Activated CD8-positive, alpha-beta memory T cell treated with anti-CD3 and anti-CD28 coated beads for 24 hours (primary cell): ENCODE results near the gene COL26A1.
"Not testable (repeated sequence)": the region's sequence is repeated elsewhere in the genome, so short reads cannot be mapped to it uniquely, and the experiment has no call there.

Experiments
- DNase-seq: peaks from one replicate; pipeline ENCODE4 v3.0.0-alpha.2; 2020

COL26A1 gene

DNA sequence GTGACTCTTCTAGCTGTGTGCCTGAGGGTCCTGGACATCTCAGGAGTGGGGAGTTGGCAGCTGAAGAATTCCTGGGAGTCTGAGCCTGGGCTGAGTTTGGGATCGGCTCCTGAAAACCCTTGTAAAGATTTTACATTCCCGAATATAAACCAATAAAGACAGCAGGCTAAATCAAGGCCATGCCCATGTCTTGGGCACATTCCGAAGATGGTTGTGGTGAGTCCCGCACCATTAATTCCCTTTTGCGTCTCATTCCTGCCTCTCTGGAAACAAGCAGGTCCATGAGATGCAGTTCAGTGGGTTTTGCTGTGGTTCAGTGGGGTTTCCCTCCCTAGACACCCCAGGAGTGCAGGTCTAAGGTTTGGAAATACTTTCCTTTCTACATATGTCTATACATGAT lies 90.9 kb downstream of the COL26A1 start:
- DNase-seq = no peak

DNA sequence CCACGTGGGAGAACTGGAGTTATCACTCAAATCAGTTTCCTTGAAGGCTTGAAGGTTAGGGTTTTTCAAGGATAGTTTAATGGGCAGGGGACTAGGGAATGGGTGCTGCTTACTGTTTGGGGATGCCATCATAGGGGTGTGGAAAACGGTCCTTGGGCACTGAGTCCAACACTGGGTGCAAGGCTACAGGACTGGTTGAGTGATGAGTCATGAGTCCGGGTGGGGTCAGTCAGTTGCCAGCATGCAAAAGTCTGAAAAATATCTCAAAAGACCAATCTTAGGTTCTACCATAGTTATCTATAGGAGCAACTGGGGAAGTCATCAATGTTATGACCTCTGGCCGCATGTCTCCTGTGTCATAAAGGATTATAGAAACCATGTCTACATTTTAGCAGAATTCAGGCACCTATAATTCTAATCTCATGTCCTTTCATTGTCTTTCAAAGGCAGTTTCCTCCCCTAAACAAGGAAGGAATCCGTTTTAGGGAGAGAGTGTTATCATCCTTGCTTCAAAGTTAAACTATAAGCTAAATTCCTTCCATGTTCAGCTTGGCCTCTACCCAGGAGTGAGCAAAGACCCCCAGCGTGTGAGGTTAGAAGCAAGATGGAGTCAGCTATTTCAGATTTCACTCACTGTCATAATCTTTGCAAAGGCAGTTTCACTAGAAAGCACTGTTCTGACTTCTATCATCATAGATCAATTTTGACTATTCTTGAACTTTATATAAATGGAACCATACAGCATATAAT lies 94.5 kb downstream of the COL26A1 start:
- no peak for DNase-seq

DNA sequence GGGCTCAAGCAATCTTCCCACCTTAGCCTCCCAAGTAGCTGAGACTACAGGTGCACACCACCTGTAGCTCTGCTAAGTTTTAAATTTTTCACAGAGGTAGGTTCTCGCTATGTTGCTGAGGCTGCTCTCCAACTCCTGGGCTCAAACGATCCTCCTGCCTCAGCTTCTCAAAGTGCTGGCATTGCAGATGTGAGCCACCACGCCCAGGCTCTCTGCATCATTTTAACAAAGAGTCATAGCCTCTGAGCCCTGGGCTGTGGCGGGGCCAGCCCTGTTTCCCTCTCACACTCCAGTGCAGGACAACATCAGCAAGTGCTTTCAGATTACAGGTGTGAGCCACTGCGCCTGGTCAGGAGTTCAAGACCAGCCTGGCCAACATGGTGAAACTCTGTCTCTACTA lies 102.5 kb downstream of the COL26A1 start:
- DNase-seq = no peak

- DNase-seq = no peak
Measured at GRCh38 chr7:101465576-101466196, 103.0 kb downstream of the COL26A1 start.

DNA sequence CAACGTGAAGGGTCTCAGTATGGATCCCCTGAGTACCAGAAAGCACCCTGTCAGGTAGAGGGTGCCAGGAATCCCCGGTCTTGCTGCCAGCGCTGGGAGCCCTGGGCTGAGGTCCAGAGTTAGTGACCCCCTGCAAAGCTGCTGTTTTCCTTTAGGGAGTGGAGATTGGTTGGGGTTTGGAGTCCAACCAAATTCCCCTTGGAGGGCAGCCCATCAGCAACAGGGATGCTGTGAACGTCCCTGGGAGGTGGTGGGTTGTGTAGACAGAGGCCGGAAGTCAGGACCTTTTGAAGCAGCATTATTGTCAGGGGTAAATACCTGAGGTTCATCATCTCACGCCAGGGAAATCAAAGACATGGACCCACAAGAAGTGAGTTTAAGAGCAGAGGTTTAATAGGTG lies 104.2 kb downstream of the COL26A1 start:
- DNase-seq = no peak

DNA sequence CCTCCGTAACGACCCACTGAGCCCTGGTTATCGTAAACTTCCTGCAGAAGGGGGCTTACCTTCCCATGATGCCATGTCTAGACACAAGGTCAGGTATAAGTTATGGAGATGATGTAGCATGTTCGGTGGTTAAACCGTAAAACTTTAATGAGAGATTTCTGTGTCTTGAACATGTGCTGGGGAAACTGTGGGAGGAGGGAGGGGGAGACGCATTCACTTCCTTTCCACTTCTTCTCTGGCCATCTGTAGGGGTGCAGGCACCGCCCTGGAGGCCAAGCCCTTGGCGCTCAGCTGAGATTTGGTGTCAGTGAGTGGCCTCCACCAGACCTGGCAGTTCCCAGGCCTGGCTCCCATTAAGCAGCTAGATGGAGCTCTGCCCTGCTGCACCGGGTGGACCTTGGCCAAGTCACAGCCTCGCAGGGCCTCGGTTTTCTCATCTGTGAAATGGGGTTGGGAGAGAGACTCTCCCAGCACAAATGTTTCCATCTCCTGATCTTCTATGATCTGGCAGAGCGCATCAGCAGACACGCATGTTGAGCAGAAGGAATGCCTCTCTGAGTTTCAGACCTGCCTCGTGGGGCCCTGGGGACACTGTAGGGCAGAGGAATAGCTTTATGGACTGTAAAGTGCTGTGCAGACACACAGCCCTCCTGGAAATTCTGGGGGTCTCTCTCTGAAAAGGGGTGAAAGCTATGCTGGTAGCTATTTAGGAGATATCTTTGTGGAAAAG lies 106.0 kb downstream of the COL26A1 start:
- DNase-seq = no peak

DNA sequence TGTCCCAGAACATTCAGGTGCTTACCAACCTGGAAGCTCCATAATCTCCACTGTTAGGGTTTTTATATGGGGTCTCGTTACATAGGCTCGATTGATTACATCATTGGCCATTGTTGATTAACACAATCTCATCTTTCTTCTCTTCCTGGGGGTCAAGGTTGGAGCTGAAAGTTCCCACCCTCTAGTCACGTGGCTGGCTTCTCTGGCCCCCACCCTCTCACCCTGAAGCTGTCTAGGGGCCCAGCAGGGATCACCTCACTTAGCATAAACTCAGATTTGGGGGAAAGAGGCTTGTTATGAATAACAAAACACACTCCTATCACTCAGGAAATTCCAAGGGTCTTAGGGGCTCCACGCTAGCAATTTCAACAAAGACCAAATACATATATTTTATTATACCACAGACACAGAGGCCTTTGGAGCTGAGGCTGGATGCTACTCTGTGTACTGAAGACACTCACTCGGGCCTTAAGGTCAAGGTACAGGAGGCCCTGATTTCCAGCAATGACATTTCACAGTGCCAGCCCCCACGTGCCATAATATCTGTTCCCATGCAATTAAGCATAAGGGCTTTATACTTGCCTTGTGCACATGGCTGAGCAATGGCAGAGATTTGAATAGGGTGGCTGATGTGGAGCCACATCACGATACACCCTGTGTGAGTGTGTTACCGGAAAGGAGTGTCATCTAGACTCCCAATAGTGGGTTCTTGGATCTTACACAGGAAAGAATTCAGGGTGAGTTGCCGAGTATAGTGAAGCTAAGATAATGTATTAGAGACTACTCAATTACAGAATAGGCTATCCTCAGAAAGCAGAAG lies 108.2 kb downstream of the COL26A1 start:
- DNase-seq = no peak

DNA sequence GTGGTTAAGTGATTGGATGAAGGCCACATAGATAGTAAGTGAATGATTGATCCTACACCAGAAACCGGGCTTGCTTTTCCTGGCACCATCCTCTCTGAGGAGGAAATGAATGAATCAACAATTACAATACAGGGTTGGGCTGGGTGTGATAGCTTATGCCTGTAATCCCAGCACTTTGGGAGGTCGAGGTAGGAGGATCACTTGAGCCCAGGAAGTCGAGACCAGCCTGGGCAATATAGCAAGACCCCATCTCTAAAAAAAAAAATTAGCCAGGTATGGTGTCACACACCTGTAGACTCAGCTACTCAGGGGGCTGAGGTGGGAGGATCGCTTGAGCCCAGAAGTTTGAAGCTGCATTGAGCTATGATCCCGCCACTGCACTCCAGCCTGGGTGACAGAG lies 111.5 kb downstream of the COL26A1 start:
- DNase-seq = no peak

GRCh38 chr7:101475691-101476090 lies 113.0 kb downstream of the COL26A1 start:
- DNase-seq = not testable (repeated sequence)

DNA sequence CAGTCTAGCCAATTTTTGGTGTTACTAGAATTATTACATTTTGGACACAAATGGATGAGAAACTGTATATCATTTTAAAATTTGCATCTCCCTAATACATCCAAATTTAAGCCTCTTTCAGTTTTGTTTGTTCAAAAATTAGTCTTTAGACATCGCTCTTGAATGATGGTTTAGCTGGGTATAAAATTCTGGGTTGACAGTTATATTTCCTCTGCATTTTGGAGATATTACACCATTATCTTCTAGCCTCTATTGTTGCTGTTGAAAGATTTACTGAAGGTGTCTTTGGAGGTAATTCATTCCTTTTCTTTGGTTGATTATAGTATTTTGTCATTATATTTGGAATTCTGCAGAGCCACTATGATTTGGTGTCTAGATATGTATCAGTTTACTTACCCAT lies 116.5 kb downstream of the COL26A1 start:
- no peak for DNase-seq

GRCh38 chr7:101486056-101486432 lies 123.4 kb downstream of the COL26A1 start:
- not testable (repeated sequence) for DNase-seq

DNA sequence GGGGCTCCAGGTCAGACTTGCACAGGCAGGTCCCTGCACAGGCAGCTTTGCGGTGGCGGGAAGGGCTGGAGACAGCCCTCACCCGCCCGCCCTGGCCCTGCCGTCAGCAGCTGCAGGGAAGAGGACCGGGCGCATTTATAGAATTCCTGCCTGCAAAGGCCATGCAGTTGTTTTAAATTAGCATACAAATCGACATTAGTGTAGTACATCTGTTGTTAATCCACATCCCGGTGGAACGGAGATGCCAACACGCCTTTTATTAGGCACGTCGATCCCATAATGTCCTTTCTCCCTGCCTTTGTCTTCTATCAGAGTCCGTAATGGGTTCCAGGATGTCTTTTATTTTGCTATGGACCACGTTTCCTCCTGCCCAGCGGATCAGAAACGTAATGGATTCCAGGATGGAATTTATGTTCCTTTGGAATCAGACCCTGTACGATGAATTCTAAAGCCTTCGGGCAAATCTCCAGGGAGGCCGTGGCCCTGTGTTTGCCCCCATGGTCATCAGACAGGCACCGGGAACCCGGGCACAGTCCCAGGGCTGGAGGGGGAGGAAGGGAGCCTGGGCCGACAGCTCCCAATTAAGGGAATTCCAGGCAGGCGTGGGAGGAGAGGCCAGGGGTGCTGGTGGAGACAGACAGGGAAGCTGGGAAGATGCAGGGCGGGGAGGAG lies 123.9 kb downstream of the COL26A1 start:
- no peak for DNase-seq

- DNase-seq = no peak
Measured at GRCh38 chr7:101487105-101487458, 124.4 kb downstream of the COL26A1 start.

DNA sequence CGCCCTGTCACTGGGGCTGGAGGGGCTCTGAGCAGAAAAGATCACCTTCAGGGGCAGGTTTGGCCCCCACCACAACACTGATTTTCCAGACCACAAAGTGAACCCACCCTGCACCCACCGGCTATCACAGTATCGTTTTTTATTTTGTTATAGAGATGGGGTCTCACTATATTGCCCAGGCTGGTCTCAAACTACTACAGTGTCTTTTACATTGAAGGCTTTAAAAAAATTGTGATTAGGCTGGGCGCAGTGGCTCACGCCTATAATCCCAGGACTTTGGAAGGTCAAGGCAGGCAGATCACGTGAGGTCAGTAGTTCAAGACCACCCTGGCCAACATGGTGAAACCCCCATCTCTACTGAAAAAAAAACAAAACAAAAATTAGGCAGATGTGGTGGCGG lies 125.1 kb downstream of the COL26A1 start:
- no peak for DNase-seq

- DNase-seq = no peak
Measured at GRCh38 chr7:101488826-101489572, 126.3 kb downstream of the COL26A1 start.

- not testable (repeated sequence) for DNase-seq
Measured at GRCh38 chr7:101490439-101490838, 127.8 kb downstream of the COL26A1 start.

DNA sequence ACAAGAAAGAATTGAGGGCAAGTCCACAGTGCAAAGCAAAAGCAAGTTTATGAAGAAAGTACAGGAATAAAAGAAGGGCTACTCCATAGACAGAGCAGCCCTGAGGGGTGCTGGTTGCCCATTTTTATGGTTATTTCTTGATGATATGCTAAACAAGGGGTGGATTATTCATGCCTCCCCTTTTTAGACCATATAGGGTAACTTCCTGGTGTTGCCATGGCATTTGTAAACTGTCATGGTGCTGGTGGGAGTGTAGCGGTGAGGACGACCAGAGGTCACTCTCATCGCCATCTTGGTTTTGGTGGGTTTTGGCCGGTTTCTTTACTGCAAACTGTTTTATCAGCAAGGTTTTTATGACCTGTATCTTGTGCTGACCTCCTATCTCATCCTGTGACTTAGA lies 128.8 kb downstream of the COL26A1 start:
- not testable (repeated sequence) for DNase-seq

- no peak for DNase-seq
Measured at GRCh38 chr7:101494602-101495329, 132.1 kb downstream of the COL26A1 start.

DNA sequence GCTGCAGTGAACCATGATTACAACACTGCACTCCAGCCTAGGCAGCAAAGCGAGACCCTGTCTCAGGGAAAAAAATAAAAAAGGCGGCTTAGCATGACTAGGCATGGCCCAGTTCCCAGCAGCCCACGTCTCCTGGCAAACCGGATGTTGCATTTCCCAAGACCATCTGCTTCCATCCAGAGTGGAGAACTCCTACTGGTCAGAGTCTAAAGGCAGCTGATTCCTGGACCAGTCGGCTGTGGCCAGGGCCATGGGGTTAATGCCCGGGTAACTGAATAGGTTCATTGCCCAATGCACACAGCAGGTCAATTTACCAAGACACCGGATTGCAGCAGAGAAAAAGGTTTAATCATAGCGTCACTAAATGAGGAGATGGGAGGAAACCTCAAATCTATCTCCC lies 133.3 kb downstream of the COL26A1 start:
- DNase-seq = no peak

DNA sequence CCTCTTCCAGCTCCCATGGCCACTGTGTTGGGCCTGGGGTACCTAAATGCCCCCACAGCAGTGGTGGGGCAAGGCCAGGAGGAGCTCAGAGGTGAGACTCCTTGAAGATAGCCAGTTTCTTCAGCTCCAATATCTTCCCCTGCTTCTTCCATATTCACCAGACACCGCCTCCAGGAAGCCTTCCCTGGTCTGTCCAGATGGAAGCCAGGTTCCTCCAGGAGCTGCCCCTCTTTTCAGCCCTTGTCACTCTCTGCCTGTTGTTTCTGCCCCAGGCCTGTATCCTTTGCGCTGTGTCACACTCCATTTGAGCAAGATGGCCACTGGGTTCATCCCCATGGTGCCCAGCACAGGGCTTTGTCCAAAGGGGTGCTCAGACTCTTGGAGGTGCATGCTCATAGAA lies 138.7 kb downstream of the COL26A1 start:
- DNase-seq = no peak

GRCh38 chr7:101502466-101503098 lies 139.9 kb downstream of the COL26A1 start:
- DNase-seq = no peak
